ENCODE results near the gene NT5DC1.

NT5DC1 gene

DNA sequence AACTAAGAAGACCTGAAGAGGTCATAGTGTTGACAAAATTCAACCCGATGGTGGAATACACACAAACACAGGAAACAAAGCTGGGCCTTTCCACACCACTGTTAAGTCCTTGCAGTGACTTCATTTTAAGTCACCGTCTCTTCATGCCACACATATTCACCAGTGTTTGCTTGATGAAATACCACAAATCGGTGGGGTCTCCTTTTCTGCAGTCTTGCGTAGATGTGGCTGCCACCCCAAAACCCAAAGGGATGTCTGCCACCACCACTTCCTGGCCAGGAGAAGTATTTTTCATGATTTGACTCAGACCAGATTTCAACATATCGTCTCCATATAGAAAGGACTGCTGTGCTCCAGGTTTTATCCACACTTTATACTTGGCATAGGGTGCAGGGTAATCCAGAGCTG lies 36.3 kb downstream of the NT5DC1 start:
- DNase-seq (ENCODE audit: low read depth in 2 of 2), result no peak

DNA sequence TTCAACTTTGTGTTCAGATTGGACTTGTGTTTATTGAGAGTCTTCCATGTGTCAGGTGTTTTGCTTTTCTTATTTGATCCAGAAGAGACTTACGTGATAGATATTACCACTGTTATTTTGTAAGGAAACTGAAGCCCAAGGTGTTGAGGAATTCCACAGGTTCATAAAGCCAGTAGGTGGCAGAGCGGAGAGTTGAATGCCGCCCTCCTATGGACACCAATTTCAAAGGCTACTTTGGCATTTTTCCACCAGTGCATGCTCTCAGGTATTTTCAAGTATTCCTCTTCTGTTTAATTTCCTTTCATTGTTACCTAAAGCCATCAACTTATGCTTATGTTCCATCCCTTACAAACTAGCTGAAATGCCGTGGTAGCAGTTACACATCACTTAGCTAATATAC lies 39.3 kb downstream of the NT5DC1 start:
- no peak for DNase-seq (ENCODE audit: low read depth in 2 of 2)

- no peak for DNase-seq (ENCODE audit: low read depth in 2 of 2)
Measured at GRCh38 chr6:116144605-116145004, 44.0 kb downstream of the NT5DC1 start.

DNA sequence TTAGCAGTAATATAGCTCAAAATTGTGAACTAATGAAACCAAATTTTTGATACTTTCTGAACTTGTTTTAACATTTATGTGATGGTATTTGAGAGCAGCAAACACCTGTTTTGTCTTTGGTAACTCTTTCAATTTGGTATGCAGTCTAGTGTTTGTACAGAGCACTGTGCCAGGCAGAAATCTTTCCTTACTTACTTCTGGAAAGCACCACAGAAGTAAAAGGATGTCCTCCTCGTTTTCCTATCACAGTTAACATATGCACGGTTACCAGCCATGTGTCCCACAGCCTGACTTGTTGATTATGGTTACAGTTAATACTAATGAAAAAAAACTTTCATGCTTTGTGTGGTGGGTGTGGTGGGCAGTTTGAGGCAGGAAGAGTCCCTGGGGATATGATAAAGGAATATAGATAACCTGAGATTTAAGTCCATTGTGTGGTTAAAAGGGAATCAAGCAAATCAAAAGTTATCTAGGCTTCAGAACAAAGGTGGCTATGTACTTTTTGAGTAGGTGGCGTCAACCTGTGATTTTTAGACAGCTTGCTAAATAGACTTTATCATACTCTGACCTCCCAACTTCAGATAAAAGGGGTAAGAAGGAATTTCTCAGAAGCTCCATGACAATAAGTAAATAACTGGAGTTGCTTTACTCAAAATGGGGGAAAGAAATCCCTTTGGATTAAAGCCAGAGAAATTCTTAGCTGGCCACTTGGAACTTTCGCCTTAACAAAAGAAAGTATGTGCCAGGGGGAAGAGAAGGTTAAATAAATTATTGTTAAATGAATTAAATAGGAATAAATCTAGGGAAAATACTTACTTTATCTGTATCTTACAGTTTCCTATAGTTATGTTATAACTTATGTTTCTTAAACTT lies 45.4 kb downstream of the NT5DC1 start:
- DNase-seq (ENCODE audit: low read depth in 2 of 2), result no peak

DNA sequence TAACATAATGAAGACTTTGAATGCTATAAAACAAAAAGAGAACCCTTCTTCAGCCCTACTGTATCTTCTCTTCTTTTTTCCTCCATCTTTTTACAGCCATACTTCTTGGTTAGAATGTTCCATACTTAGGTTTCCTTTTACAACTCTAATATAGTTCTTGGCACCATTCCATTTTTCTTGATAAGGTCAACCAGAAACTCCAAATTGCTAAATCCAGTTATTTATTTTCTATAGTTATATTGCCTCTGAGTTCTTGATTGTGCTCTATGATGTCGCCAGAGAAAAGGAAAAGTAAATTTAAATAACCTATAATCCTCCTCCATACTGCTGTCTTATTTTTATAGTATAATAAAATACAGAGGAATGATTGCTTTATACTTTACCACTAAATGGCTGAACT lies 52.0 kb downstream of the NT5DC1 start:
- DNase-seq (ENCODE audit: low read depth in 2 of 2), result no peak

GRCh38 chr6:116154887-116155286 lies 54.2 kb downstream of the NT5DC1 start:
- no peak for DNase-seq (ENCODE audit: low read depth in 2 of 2)

- DNase-seq (ENCODE audit: low read depth in 2 of 2), result no peak
Measured at GRCh38 chr6:116156405-116157326, 56.0 kb downstream of the NT5DC1 start.

GRCh38 chr6:116157391-116157790 lies 56.7 kb downstream of the NT5DC1 start:
- DNase-seq (ENCODE audit: low read depth in 2 of 2), result no peak

- no peak for DNase-seq (ENCODE audit: low read depth in 2 of 2)
Measured at GRCh38 chr6:116158641-116159040, 58.0 kb downstream of the NT5DC1 start.

DNA sequence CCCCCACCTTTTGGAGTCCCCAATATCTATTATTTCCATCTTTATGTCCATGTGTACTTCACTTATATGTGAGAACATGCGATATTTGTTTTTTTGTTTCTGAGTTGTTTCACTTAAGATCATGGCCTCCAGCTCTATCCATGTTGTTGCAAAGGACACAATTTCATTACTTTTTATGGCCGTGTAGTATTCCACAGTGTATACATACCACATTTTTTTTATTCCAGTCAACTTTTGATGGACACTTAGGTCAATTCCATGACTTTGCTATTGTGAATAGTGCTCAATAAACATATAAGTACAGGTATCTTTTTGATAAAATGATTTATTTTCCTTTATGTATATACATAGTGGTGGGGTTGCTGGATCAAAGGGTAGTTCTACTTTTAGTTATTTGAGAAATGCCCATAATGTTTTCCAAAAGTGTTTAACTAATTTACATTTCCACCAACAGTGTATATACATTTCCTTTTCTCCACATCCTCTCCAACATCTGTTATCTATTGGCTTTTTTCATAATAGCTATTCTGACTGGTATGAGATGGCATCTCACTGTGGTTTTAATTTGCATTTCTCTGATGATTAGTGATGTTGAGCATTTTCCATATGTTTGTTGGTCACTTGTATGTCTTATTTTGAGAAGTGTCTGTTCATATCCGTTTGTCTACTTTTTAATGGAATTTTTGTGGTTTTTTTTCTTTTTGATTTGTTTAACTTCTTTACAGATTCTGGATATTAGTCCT lies 59.3 kb downstream of the NT5DC1 start:
- no peak for DNase-seq (ENCODE audit: low read depth in 2 of 2)

GRCh38 chr6:116165596-116165995 lies 64.9 kb downstream of the NT5DC1 start:
- DNase-seq (ENCODE audit: low read depth in 2 of 2), result no peak

- DNase-seq (ENCODE audit: low read depth in 2 of 2), result no peak
Measured at GRCh38 chr6:116166369-116166768, 65.7 kb downstream of the NT5DC1 start.

GRCh38 chr6:116168148-116168547 lies 67.5 kb downstream of the NT5DC1 start:
- no peak for DNase-seq (ENCODE audit: low read depth in 2 of 2)

DNA sequence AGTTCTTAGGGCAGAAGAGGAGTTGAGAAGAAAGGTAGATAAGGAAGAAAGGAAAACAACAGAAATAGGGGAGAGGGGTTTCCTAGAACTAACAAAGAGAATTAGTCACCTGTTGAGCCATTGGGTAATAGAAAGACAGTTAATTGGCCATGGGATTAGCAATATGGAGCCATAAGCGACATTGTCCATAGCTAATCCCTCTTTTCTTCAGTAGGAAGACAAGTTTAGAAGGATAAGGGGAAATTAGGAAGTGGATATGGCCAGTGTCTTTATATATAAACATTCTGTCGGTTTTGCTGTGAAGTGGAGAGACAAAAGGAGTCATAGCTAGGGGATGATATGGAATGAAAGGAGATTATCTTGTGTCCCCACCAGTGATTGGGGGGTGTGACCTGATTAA lies 69.2 kb downstream of the NT5DC1 start:
- no peak for DNase-seq (ENCODE audit: low read depth in 2 of 2)

DNA sequence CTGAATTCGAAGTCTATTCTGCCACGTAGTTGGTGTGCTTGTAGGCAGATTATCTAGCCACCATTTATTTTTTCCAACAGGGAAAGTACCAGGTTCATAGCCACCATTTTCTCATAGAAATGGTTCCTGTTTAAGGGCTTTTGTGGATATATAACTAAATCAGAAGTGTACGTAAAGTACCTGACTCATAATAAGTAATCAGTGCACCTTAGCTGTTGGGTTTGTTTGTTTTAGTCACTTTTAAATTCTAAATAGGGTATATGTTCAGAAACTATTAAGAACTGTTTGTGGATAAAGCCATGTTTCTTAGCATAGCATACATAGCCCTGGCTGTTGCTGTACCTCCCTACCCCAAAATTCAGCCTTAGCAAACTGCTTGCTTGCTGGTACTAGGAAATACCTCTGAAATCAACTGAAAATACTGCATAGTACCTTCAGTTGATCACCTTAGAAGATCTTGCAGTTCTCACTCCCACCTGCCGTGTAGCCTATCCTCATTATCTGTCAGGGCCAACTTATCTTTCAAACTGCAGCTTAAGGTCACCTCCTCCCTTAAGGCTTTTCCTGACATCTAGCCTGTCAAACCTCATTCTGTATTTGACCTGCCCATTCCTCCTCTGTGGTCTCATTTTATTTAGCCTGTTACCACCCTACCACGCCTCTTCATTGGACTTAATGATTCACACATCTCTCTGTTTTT lies 69.9 kb downstream of the NT5DC1 start:
- no peak for DNase-seq (ENCODE audit: low read depth in 2 of 2)

DNA sequence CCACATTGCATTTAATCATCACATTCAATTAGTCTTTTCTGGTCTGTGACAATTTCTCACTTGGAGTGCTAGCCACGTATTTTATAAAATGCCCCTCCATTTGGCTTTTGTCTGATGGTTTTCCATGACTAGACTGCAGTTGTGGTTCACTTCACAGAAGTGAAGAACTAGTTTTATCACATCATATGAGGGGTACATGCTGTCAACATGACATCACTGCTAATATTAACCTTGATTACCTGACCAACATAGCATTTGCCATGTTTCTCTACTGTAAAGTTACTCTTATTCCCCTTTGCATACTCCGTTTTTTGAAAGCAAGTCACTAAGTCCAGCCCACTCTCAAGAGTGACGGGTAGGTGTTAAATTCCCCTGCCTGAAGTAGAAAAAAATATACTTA lies 73.3 kb downstream of the NT5DC1 start:
- DNase-seq (ENCODE audit: low read depth in 2 of 2), result no peak

GRCh38 chr6:116175344-116175743 lies 74.7 kb downstream of the NT5DC1 start:
- DNase-seq (ENCODE audit: low read depth in 2 of 2), result no peak

DNA sequence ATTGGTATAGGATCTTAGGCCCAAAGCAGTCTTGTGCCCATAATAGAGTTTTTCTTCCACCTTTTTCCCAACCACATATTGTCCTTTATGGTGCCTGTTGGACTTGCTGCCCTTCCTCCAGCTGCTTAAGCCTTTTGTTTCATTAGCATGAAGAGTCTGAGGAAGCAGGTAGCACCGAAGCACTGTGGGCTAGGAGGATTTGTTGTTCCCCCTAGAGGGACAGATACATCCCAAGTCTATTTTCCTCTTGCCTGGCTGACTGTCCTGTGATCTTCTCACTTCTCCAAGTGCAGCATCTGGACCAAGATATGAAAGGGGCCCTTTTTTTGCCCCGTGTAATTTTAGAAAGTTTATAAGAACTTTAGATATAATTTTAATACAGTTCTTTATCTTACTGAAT lies 75.9 kb downstream of the NT5DC1 start:
- DNase-seq (ENCODE audit: low read depth in 2 of 2), result no peak

GRCh38 chr6:116180375-116180774 lies 79.7 kb downstream of the NT5DC1 start:
- no peak for DNase-seq (ENCODE audit: low read depth in 2 of 2)

DNA sequence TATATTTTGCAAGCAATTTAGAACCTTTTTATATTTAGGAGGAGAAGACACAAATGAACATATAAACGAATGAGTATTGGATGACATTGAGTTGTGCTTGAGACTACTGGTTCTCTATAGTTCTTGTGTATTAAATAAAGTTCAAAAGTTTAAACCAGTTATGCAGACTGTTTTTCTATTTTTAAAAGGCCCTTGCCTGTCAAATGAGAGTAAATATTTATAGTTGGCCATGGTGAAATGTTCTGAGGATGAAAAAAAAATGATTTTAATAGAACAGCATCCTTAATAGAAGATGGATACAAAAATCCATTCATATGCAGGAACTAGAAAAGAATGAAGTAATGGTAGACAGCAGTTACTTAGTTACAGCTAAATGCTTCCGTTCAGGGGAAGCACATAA lies 88.8 kb downstream of the NT5DC1 start:
- DNase-seq (ENCODE audit: low read depth in 2 of 2), result no peak

GRCh38 chr6:116190550-116190949 lies 89.9 kb downstream of the NT5DC1 start:
- no peak for DNase-seq (ENCODE audit: low read depth in 2 of 2)

Measured in stimulated activated CD4-positive, alpha-beta T cell treated with anti-CD3 and anti-CD28 coated beads, Interleukin-1b, Interleukin-23, amount 100 ng/mL, for 1 hour (primary cell).